ENCODE results near the gene CGB5.

The CGB5 gene

DNA sequence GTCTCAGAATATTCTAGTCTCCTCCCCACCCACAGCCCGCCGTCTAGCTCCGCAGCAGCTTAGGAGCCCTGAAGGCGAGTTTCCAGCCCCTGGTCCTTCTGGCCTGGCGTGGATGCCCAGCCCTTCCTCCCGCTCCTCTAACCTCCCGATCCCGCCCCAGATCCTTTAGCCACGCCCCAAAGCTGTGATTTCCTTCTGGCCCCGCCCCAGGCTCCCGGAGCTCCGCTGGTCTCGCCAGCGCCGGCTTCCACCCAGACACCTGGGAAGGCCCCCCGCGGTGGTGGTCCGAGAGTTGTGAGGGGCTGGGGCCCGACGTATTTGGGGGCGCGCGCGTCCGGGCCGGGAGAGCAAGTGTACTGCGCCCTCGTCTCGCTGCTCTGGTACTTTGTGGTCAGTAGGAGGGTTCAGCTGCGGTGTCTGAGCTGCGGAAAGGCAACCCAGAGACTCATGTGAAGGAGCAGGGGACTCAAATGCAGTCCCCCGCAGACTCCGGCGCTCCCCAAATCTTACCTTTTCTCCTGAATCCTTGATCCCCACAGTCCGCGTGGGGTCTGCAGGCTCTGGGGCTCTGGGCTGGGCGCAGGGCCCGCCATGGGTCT is 14.1 kb downstream of the CGB5 start, which contains the start of gene CGB7:
Gene CGB7, minus strand, starts transcription at position 114 of the 599 bp plus-strand sequence. CDS start 2,374 bp downstream, outside the sequence.
- DNase-seq (ENCODE audit: low spot score) = no peak

DNA sequence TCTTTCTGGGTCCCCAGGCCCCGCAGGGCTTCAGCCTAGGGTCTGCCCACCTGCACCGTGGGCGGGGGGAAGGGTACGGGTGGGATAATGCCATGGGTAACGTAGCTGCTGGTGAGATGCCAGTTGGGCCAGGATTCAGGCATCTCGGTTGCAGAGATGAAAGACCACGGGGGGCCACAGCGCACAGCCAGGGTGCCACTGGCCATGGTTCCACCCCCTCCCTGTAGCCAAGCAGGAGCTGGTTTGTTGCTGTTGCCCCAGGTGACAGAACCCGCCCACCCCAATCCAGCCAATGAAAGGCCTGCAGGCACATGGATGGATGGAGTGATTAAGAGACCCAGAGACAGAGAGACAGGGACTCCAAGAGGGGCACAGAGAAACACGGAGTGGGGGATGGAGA is 14.9 kb downstream of the CGB5 start:
- DNase-seq (ENCODE audit: low spot score) = no peak

DNA sequence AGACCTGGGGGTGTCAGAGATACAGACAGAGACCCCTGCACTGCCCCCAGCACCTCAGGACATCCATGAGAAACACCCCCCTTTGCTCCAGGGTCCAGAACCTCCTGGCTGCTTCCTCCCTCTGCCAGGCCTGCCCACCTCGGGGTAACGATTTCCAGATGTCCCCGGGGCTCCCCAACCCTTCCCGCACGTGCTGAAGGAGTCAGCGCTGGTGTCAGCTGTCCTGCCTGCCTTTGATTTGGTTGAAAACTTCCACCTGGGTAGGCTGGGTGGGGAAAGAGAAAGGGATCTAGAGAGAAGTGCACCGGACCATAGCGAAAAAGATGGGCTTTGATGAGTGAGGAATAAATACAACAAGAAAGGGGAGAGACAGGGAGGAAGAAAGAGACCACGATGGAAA is 15.4 kb downstream of the CGB5 start:
- no peak for DNase-seq (ENCODE audit: low spot score)

DNA sequence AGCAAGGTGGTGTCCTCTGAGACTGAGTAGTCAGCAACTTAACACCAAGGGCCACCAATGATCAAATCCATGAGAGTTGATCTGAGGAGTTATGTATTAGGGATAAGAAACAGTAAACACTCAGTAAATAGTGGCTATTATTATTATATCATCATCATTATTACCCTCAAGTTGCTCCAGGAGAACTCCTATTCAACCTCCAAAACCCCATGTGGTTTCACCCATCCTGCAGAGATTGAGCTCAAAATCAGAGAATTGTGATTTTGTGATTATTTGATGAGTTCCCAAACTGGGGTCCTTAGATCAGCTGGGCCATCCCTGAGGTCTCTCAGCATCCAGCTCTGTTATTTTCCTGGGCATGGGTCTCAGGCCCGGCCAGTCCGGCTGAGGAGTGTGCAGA is 17.4 kb downstream of the CGB5 start:
- no peak for DNase-seq (ENCODE audit: low spot score)

DNA sequence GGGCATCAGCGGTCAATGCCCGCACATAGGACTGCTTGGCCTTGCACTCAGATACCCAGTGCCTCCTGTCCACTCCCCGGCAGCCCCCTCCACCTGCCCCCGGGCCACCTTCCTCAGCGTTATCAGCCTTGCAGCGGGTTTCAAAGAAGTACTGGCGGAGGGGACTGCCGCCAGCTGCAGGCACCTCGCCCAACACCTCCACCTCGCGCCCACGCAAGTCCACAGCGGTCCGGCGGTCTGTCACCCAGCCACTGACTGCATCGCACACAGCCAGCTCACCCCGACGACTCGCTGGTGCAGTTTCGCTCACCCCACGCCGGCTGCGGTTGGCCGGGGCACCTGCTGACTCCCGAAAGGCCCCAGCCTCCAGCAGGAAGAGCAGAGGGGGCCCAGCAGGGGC is 17.8 kb downstream of the CGB5 start:
- DNase-seq (ENCODE audit: low spot score) = no peak

DNA sequence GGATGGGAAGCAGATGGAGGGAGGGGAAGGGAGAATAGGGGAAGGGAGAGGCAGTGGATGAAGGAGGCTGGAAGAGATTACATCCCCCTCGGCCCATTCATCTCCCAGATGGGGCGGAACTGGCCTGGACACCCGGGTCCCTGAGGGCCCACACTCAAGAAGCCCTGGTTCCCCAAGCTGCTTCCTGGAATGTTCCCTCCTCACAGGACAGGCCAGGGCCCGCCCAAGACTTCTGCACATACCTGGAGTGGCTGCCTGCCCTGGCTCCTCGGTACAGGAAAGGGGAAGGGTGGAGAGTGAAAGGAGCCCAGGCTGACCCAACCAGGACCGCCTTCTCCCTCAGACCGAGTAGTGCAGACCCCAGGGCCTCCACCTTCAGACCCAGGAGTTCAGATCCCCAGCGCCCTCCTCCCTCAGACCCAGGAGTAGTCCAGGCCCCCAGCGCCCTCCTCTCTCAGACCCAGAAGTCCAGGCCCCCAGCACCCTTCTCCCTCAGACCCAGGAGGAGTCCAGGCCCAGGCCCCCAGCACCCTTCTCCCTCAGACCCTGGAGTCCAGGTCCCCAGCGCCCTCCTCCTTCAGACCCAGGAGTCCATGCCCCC is 20.5 kb downstream of the CGB5 start:
- DNase-seq (ENCODE audit: low spot score) = no peak

DNA sequence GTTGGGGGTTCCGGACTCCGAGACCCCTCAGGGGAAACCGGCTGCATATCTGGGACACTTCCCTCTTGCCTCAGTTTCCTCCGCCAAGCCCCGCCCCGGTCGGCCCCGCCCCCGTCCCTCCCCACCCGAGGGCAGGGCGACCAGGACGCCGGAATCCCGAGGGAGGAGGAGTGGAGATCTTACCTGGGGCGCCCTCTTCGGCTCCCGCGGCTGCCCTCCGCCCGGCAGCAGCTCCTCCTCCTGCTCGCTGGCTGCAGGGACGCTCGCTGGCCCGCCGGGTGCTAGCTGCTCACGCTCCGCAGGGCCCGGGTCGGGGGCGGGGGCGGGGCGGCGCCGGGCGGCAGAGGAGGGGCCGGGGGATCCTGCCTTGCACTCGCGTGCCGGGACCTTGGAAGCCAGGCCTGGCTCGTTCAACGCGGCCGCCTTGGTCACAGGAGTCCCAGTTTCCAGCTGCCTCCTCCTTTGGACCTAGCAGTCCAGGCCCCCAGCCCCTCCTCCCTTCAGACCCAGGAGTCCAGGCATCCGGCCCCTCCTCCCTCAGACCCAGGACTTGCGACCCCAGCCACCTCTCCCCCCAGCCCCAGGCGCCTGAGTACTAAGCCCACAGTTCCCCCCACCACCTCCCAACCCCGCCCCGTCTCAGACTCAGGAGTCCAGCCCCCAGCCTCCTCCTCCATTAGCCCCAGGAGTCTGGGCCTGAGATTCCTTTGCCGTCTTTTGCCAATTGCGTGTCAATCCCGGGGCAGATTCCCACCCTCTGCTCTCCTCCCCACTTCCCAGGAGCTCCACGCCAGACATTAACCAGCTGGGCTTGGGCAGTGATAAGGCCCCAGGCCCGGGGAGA is 21.3 kb downstream of the CGB5 start, which contains the start of gene NTF4:
Gene NTF4, minus strand, starts transcription at position 51 of the 844 bp plus-strand sequence. CDS start 2,821 bp downstream, outside the sequence.
- DNase-seq (ENCODE audit: low spot score) = no peak

DNA sequence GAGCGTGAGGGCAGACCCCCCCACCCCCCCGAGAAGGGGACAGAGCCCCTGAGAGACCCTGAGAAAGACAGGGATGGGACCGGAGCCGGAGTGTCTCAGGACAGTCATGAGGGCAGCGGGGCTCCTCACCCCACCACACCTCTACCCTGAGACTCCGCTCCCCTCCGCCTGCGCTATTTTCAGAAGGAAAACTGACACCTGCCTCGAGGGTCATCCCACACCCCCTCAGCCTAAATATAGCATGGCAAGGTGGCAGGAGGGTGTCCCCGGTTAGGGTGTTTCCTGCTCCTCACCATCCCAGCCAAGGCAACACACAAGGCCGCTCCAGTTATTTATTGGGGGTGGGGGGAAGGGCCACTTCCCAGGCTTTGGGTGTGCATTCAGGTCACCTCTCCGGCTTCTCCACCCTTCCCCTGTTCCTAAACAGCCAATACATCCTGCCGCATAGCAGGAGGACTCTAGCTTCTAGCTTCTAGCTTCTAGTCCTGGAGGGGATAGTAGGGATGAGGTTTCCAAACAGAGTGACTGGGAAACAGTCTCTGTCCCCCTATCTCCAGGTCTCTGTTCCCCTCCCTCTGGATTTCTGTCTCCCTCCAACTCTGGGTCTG is 22.4 kb downstream of the CGB5 start:
- DNase-seq (ENCODE audit: low spot score) = no peak

DNA sequence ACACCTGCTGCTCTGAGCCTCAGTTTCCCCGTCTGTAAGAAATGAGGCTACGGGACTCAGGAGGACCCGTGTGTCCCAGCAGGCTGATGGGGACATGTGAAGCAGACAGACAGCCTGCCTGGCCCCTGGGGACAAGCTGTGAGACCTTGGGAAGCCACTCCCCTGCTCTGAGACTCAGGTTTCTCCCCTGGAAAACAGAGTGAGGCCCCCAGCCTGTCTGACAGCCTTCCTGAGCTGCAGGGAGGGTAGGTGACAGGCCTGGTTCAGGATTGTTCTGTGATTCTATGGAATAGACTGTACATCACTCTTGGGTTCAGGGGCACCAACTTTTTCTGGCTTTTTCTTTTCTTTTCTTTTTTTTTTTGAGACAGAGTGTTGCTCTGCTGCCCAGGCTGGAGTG is 23.9 kb downstream of the CGB5 start:
- no peak for DNase-seq (ENCODE audit: low spot score)

DNA sequence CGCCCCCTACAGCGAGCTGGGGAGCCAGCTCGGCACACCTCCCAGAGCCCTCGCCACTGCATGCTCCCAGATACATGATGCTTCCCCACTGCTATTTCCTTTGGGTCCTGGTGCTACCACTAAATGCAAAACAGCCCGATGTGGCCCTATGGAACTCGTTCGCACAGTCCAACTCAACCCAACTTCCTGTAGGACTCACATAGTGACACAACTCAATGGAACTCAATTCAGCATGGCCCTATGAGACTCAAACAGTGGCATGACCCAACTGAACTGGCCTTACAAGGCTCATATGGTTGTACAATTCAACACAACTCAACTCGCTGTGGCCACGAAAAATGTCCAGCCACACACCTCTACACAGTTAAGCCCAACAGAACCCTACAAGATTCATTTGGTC is 25.4 kb downstream of the CGB5 start:
- no peak for DNase-seq (ENCODE audit: low spot score)

DNA sequence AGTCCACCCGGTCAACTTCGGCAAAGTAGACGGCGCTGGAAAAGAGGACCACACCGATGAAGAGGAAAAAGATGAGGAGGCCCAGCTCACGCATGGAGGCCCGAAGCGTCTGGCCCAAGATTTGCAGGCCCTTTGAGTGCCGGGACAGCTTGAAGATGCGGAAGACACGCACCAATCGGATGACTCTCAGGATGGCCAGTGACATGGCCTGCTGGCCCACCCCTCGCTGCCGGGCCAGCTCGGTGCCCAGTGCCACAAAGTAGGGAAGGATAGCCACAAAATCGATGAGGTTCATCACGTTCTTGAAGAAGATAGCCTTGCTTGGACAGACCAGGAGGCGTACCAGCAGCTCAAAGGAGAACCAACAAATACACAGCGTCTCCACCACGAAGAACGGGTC is 26.8 kb downstream of the CGB5 start:
- DNase-seq (ENCODE audit: low spot score) = no peak

DNA sequence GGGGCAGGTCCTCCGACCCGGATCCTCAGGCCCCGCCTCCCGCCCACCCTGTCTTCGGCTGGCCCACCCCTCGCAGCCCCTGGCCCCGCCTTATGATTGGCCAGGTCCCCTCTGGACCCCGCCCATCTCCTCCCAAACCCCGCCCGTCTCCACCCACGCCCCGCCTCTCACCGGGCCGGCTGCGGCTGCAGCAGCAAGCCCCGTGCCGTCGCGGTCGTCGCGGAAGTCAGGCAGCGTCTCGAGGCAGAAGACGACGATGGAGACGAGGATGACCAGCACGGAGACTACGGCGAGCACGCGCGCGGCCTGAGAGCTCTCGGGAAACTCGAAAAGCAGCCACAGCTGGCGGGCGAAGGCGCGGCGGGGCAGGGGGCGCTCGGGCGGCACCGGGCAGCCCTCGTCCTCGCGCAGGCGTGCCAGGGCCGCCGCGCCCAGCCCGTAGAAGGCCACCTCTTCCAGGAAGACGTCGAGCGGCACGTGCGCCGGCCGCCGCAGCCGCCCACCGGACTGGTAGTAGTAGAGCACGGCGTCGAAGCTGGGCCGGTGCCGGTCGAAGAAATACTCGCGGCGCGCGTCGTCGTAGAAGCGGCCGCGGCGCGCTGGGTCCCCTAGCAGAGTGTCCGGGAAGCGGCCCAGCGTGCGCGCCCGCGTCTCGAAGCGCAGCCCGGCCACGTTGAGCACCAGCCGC is 28.4 kb downstream of the CGB5 start:
- no peak for DNase-seq (ENCODE audit: low spot score)

DNA sequence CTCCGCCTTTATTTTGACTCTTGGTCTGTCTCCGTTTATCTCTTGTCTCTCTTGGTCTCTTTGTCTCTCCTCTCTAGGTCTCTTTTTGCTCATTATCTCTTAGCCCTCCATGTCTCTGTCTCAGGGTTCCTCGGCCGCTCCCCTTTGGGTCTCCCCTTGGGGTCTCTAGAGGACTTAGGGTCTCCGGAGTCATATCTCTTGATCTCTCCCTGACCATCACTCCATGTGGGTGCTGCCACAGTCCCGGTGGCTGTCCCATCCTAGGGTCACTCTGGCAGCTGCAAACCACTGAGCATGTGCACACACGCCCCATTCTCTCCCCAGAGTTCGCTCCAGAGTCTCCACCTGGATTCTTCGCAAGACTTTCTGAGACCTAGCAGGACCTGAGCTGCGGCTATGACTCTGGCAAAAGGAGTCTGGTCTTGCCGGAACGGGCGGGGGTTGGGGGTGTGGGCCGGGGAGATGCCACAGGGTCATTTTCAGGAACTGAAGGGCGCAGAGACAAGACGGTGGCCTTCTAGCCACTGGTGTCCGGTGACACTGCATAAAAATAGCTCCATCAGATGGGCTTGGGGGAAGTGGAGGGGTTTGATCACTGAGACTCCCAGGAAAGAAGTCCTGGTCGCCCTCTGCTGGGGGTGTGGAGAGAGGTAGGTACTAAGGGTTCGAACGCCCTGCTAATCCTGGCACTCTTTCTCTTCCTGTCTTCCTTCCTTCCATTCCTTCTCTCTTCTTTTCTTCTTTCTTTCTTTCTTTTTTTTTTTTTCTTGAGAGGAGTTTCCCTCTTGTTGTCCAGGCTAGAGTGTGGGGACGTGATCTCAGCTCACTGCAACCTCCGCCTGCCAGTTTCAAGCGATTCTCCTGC is 30.1 kb downstream of the CGB5 start:
- DNase-seq (ENCODE audit: low spot score) = no peak

DNA sequence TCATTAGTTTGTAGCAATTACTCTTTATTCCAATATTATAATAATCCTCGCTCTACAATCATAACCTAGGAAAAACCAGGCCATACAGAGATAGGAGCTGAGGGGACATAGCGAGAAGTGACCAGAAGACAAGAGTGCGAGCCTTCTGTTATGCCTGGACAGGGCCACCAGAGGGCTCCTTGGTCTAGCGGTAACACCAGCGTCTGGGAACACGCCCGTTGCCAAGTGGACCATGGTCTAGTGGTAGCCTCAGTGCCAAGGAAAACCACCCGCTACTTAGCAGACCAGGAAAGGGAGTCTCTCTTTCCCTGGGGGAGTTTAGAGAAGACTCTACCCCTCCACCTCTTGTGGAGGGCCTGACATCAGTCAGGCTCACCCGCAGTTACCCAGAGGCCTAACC is 31.2 kb downstream of the CGB5 start:
- peak; percentile 27 for DNase-seq (ENCODE audit: low spot score)

DNA sequence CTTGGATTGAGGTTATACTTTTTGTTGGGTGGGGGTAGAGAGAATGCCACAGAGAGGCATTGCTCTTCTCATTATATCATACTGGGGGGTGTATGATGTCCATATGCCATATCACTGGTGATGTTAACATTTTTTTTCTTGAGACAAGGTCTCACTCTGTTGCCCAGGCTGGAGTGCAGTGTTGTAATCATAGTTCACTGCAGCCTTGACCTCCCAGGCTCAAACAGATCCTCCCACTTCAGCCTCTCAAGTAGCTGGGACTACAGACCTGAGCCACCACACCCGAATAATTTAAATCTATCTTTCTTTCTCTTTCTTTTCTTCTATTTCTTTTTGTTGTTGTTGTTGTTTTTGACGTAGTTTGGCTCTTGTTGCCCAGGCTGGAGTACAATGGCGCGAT is 36.7 kb downstream of the CGB5 start:
- DNase-seq (ENCODE audit: low spot score) = no peak

DNA sequence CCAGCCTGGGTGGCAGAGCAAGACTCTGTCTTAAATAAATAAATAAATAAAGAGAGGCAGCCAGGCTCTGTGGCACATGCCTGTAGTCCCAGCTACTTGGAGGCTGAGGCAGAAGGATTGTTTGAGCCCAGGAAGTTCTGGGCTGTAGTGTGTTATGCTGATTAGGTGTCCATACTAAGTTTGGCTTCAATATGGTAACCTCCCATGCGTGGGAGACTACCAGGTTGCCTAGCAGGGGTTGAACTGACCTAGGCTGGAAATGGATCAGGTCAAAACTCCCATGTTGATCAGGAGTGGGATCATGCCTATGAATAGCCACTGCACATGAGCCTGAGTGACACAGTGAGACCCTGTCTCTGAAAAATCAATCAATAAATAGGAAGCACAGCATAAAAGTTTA is 37.6 kb downstream of the CGB5 start:
- DNase-seq (ENCODE audit: low spot score) = no peak

DNA sequence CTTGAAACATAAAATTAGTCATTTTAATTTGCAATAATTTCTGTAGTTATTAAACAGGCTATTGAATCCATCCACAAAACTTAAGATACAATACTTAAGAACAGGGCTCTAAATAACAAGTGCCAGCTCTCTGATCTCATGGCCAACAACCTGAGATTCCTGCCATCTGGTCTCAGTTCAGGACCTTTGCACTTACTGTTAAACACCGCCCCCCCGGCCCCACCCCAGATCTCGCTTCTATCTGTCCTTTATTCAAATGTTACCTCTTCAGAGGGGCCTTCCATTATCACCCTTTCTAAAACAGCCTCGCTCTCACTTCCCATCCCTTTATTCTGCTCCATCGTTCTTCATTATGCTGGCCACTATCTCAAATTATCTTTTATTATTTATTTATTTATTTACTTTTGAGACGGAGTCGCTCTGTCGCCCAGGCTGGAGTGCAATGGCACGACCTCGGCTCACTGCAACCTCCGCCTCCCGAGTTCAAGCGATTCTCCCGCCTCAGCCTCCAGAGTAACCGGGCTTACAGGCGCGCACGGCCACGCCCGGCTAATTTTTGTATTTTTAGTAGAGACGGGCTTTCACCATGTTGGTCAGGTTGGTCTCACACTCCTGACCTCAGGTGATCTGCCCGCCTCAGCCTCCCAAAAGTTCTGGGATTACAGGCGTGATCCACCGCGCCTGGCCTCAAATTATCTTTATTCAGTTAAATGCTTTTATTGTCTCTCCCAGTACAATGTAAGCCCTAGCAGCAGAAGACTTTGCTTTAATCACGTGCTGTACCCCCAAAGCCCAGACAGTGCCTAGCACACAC is 40.8 kb downstream of the CGB5 start:
- no peak for DNase-seq (ENCODE audit: low spot score)

DNA sequence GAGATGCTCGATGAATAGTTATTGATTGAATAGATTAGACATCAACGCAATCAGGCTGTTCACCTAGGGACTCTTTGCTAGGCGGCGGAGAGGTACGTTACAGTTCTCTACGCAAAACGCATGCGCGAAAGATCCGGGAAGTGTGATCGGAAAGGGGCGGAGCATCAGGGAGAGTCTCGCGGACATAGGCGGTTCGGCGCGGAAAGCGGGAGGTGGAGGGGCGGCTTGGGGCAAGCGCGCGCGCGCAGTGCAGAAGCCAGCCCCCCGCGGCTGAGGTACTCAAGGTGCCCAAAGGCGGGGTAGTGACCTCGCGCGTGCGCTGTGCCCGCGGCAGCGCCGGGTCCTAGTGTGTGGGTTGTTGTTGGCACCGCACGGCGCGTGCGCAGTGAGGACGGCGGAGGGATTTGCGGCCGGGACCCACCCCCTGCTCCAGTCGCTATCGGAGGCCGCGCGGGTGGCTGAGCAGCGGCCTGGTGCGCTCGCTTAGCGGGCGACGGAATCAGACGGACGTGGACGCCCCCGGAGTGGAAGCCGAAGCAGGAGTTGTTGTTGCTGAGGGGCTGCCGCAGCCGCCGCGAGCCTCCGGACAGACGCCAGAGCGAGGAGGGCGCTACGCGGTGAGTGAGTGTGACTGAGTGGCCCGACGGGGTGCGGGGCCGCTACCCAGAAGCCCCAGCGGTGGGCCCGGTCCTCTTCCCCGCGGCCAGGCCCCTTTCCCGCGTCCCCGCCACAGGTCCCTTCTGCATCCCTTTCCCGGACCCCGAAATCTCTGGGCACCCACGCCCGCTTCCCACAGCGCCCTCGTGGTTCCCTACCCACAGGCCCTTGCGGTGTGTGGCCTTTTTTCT is 41.6 kb downstream of the CGB5 start, which contains the start of gene SNRNP70:
Gene SNRNP70, plus strand, starts transcription at position 432 of the 848 bp plus-strand sequence. CDS start 964 bp downstream, outside the sequence.
- peak; percentile 98 for DNase-seq (ENCODE audit: low spot score)

DNA sequence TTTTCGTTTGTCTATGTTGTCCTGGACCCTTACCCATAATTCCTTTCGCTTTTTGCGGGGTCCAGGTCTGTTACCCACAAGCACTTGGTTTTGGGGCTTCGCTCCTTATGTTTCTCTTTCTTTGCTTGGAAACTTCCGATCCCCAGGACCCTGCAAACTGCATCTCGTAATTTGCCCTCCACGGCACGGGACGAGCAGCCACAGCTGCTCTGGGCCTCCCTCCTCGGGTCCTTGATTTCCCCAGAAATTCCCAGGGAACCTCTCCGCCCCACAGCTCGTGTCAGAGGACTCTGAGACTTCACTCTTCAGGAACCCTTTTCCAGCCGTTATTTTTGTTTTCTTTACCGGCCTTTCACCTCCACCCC is 42.2 kb downstream of the CGB5 start:
- DNase-seq (ENCODE audit: low spot score) = no peak
